ENCODE results near the gene VAX1. TPM values are rescaled to one million over a fixed set of nuclear protein-coding genes. Genes with fewer than 3 reads are reported as not detected.

VAX1 gene
- total and polyA plus RNA-seq, 2 of the 4 experiments (the other 2 are of a cell fraction) = not detected

DNA sequence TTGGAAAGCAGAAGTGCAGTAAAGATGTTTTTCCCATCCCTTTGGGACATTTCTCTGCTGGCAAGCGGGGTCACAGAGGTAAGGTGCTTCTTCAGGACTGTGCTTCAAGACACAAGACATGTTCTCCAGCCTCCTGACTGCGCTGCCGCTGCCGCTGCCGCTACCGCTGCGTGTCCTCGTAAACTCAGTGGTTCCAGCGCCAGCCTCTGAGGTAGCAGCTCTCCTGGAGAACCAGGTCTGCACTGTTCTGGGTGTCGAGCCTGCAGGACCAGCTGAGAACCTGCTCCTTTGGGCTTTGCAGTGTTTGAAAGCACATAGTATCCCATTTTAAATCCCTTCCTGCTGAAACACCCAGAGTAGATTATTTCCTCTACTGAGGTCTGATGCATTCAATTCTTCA, 46.2 kb upstream of the VAX1 start:
- Histone ChIP-seq H4K91ac (ENCODE audit: insufficient read depth, low read depth, low read length) (no peak overlapping the region), H2AK5ac (ENCODE audit: low read depth, low read length) (no peak overlapping the region), H2BK15ac (ENCODE audit: low read depth, low read length) (no peak overlapping the region), H3K14ac (replicated peaks; ENCODE audit: low read depth, low read length) (no peak overlapping the region), H3K9me1 (ENCODE audit: insufficient read depth, low read length) (no peaks in the 10 kb centered on the region), H3K4me1 (ENCODE audit: control insufficient read depth, insufficient read depth, low read length) (no peaks in the 10 kb centered on the region), H4K20me1 (ENCODE audit: insufficient read depth, low read length) (no peaks in the 10 kb centered on the region), H2BK5ac (ENCODE audit: low read depth, low read length, poor library complexity, severe bottlenecking) (no peak overlapping the region), H3K27ac (ENCODE audit: insufficient read depth, low read length) (no peak overlapping the region), H2AFZ (replicated peaks; ENCODE audit: low read length, poor library complexity) (no peak overlapping the region), H3K4me2 (ENCODE audit: low read depth, low read length) (no peak overlapping the region), H2BK120ac (ENCODE audit: low read depth, low read length) (no peak overlapping the region), H3K9me3 (ENCODE audit: control insufficient read depth, insufficient read depth, low read length) (no peaks in the 10 kb centered on the region), H3K9ac (ENCODE audit: low read depth, low read length) (no peak overlapping the region), H3K27me3 (ENCODE audit: control insufficient read depth, insufficient read depth, low read length) (peaks cover 3% of the 10 kb centered on the region), H3K23ac (ENCODE audit: low read depth, low read length) (no peak overlapping the region), H3K36me3 (ENCODE audit: control insufficient read depth, insufficient read depth, low read length) (no peaks in the 10 kb centered on the region), H3K79me1 (ENCODE audit: low read depth in 1 of 2, low read length in 2 of 2) (no peaks in the 10 kb centered on the region), H3K56ac (ENCODE audit: extremely low read depth, insufficient read depth, low read length) (no peak overlapping the region), H4K8ac (ENCODE audit: low read depth in 2 of 2, low read length in 2 of 2) (no peak overlapping the region), H3K4me3 (ENCODE audit: insufficient read depth, low read depth, low read length) (no peak overlapping the region), H2BK20ac (ENCODE audit: low read depth, low read length) (no peak overlapping the region), H2AK9ac (replicated peaks; ENCODE audit: low read depth, low read length, poor library complexity) (no peak overlapping the region), H3K4ac (ENCODE audit: low read depth, low read length) (no peak overlapping the region), H4K5ac (ENCODE audit: low read depth, low read length) (no peak overlapping the region), H3K18ac (ENCODE audit: low read depth, low read length) (no peak overlapping the region)
- dilution Hi-C loops (cut with HindIII; ENCODE audit: low sequenced_read_pairs, unreplicated experiment) (no loop called here), in situ Hi-C loops (cut with MboI; ENCODE audit: low sequenced_read_pairs) (no loop called here), intact Hi-C loops (cut with micrococcal nuclease) (no loop called here)
- TF ChIP-seq RFX5 (IDR thresholded peaks at IDR 0.05; ENCODE audit: low read depth, low read length) (no peak), RAD21 (IDR thresholded peaks at IDR 0.05; ENCODE audit: low read length) (no peak), NFE2L2 (IDR thresholded peaks at IDR 0.05; ENCODE audit: low read depth, low read length) (no peak), BHLHE40 (IDR thresholded peaks at IDR 0.05; ENCODE audit: low read depth, low read length) (no peak), USF2 (IDR thresholded peaks at IDR 0.05; ENCODE audit: low read depth, low read length) (no peak), MAZ (IDR thresholded peaks at IDR 0.05; ENCODE audit: borderline replicate concordance, low read depth, low read length) (no peak), ELK1 (IDR thresholded peaks at IDR 0.05; ENCODE audit: borderline replicate concordance, low read depth, low read length) (no peak), POLR2A (IDR thresholded peaks at IDR 0.05; ENCODE audit: low read depth, low read length) (no peak), MAFK (IDR thresholded peaks at IDR 0.05; ENCODE audit: low read depth, low read length) (no peak), RCOR1 (IDR thresholded peaks at IDR 0.05; ENCODE audit: insufficient replicate concordance, low read length) (no peak), SMC3 (IDR thresholded peaks at IDR 0.05; ENCODE audit: low read depth, low read length) (no peak), CTCF (conservative IDR thresholded peaks at IDR 0.05; ENCODE audit: low read depth, low read length) (no peak), CHD1 (IDR thresholded peaks at IDR 0.05; ENCODE audit: low read depth, low read length) (no peak), MXI1 (IDR thresholded peaks at IDR 0.05; ENCODE audit: borderline replicate concordance, low read depth, low read length) (no peak), CEBPB (IDR thresholded peaks at IDR 0.05; ENCODE audit: low read depth, low read length) (no peak)
- DNase-seq = no peak
- no TSS peak for BruUV-seq (replicated peaks)
- ATAC-seq (ENCODE audit: low read depth) = no peak
- WGBS, 2 experiments (ENCODE audit: extremely low coverage in 2 of 2, insufficient read length in 1 of 2) = 73% methylated on average over 9 of the region's 10 CpGs; no CpG with 5 or more reads in 1 of the 2 experiments
- ChIA-PET CTCF (no interaction called here), POLR2A (ENCODE audit: unreplicated experiment) (no interaction called here)
